Hematopoietic multipotent progenitor cell (in vitro differentiated cells): ENCODE results near the gene UBTD2. TPM values are rescaled to one million over a fixed set of nuclear protein-coding genes. Genes with fewer than 3 reads are reported as not detected.

ENCODE experiments used
- DNase-seq, 3 donors: peaks; one replicate each; pipeline ENCODE4 v3.0.0-alpha.2; 2011 to 2015; ENCODE audit warnings: low read depth in 2 of 3, low spot score in 2 of 3
- small RNA-seq: library from RNA; depleted of rRNA; stranded (forward); fragments of <200 nt; gene quantifications from one replicate; pipeline ENCODE3, GENCODE V24; 2012
- total RNA-seq: library from RNA; depleted of rRNA; stranded (reverse); fragments of >200 nt; gene quantifications from one replicate; pipeline ENCODE4 v1.2.3, GENCODE V29; 2012

UBTD2 gene
- total RNA-seq, 1 donor = 8.1 TPM

DNA sequence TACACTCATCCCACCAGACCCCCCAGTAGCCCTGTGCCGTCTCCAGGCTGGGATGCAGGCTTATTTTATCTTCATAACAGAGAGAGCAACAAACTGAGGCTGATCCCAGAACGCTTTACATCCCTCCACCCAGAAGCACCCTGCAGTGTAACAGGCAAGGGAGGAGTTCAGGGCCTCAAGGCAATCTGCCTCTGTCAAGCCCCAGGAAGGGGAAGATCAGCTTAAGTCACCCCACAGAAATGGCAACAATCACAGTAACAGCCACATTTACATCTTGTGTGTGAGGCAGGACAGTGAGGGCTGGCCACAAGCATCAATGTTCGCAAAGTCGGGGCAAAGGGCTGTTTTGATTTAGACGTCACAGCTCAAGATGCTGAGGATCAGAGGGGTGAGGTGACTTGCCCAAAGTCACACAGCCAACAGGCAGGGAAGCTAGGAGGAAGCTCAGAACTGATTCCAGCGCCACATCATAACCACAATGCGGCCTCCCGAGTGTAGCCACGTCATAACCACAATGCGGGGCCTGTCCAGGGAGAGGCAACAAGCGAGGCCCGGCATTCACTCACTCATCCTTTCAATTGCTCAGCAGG, 109.9 kb downstream of the UBTD2 start:
- DNase-seq = peak in 2 of 3 donors; percentile 34 to 63

DNA sequence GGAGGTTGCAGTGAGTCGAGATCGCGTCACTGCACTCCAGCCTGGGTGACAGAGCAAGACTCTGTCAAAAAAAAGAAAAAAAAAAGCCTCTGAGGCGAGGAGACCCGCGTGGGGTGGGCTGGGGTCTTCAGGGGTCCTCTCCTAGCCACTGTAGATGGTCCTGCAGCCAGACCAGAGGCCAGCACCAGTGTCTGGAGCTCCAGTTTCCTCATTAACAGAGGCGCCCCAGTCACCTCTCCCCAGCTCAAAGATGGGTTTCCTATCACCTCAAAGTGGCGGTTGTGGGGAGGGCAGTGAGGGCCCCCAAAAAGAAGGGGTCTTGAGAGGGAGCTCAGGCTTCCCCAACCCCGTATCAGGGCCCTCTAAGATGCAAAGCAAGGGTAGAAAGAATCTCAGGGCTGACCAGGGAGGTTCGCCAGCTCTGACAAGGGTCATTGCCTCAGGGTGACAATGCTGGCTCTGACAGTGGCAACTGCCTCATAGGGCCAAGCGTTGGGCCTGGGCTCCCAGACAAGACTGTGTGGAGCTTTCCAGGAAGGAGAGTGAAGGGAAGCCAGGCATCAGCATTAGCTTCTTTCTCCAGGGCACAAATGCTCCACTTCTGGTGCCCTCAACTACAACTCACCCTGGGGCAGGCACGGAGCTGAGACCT, 110.5 kb downstream of the UBTD2 start:
- no peak for DNase-seq

DNA sequence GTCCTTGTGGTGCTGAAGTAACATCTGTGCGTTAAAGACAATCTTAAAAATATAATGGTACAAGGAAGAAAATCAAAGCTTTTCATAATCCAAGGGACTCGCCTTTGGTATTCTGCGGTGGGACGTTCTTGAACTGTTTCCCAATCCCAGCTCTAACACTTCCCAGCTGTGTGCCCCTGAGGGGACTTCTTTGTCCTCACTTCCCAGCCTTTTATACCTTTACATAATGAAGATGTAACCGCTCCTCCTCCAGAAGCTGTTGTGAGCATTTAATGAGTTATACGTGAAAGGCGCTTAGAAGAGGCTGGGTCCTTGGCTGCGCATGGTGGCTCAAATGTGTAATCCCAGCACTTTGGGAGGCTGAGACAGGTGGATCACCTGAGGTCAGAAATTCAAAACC, 112.4 kb downstream of the UBTD2 start:
- DNase-seq = no peak

DNA sequence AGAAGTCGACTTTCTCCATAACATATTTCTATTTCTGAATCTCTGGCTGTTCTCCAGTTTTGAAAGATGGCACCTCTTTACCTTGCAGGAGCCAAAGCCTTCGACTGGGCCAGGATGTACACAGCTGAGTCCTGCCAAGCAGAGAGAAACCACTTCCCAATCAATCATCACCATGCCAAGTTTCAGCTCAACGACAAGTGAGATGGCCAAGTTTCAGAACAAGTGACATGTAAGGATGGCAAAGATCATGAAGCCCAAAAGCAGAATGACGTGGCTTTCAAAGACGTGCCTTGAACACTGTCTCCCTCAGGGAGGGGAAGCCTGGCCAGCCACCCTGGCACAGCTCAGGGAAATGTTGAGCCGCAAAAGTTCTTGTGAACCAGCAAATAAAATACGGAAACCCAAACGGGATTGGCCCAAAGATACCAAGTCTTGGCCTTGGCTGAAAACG, 113.3 kb downstream of the UBTD2 start:
- DNase-seq = peak in 1 of 3 donors; percentile 21

DNA sequence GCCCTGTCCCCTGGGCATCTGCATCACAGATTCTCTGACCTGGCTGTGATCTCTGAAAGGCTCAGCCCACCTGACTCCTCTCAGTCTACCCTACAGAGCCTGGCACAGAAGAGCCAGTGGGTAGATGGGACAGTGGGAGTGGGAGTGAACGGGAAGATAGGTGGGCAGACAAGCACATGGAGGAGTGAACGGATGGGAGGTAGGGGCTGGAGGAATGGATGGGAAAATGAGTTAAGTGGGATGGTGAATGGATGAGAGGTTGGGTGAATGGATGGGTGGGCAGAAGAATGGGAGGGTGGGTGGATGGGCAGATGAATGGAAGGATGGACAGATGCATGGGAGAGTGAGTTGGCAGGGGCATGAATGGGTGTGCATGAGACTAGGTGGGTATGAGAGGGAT, 114.3 kb downstream of the UBTD2 start:
- no peak for DNase-seq

DNA sequence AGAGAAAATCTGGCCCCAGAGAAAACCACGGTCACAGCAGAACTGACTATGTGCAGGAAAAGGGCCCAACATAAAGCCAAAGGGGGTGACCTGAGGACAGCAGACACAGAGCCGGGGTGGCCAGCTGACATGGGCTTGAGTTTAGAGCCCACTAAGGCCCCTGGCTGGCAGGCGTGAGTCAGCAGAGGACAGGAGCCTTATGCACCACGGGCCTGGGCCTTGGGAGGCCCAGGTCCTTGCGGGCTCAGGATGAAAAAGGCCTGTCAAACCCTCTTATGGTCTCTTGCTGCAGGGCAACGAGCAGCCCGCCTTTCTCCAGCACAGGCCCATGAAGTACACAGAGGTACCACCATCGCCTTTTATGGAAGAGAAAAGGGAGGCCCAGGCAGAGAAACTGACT, 115.3 kb downstream of the UBTD2 start:
- DNase-seq = no peak

DNA sequence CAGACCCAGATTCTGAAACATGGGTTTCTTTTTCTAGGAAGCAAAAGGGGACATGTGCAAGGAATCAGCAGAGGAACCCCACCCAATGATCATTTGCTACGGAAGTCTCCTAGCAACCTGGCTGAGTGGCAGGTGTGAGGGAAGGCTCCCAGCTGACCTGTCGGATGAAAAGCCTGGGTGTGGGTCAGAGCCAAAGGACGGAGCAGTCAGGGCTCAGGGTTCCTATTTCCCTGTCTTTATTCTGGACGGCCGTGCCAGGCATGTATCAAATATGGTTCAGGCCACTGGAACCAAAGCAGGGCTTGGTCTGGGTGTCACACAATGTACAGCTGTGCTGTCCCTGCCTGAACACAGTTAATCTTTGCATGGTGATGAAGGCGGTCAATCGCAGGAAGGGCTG, 115.7 kb downstream of the UBTD2 start:
- DNase-seq = no peak

DNA sequence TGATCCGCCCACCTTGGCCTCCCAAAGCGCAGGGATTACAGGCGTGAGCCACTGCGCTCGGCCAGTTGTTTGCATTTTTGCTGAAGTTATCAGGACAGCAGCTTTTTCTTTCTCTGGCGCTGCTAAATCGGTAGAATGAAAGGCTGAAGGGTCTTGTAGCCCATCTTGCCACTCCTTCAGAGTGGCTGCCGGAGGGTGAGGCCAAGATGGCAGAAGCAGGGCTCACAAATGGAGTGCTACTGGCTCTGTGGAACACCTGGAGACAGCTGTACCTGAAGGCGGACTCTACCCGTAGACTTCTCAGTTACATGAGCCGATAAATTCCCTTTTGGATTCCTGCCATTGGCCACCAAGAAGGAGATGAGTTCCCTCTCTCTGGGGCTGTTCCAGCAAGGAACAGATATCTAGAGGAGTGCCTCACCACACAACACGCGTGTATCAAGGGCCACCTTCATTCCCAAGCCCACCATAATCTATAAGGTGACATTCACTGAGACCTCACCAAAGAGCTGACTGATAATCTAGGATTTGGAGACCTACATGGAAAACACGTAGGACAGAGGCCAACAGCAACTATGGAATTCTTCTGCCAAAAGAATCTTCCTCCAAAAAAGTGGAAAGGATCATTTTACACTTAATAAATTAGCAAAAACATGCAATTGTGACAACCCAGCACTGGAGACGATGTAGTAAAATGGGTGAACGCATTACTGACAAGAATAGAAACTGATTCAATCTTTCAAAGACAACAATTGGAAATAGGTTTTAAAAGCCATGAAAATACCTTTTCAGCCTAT, 117.3 kb downstream of the UBTD2 start:
- DNase-seq = no peak

DNA sequence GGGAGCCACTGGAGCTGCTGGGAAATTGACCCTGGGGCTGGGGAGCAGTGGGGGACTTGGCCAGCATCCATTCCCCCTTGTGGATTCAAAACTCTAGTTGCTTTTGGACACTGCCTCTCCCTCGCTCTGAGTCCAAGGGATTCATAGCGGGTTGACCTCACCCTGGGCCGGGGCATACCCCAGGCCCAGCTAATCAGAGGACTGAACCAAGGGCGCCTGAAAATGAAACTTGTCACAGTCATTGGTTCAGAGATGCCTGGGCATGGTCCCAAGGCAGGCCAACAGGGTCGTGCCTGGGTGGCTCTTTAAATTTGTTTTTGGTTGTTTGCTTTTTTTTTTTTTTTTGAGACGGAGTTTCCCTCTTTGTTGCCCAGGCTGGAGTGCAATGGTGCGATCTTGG, 118.1 kb downstream of the UBTD2 start:
- DNase-seq = no peak

DNA sequence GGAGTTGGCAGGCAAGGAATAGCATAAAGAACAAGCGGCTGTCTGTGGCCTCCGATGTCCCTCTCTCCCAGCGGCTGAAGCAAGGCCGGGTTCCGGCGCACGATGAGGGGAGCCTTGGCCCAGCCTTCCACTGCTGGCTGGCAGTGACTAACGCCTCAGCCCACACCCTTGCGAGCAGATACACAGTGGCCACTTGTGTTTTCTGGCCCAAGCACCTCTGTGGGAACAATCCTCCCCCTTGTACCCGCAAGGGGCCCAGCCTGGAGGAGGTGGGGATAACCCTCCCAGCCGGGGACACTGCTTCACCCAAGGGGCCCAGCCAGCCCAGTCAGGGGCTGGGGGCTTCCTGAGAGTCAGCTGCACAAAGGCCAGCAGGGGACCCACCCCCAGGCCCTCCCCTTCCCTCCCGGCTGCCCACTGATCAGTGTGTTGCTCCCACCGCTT, 118.8 kb downstream of the UBTD2 start:
- DNase-seq = no peak

DNA sequence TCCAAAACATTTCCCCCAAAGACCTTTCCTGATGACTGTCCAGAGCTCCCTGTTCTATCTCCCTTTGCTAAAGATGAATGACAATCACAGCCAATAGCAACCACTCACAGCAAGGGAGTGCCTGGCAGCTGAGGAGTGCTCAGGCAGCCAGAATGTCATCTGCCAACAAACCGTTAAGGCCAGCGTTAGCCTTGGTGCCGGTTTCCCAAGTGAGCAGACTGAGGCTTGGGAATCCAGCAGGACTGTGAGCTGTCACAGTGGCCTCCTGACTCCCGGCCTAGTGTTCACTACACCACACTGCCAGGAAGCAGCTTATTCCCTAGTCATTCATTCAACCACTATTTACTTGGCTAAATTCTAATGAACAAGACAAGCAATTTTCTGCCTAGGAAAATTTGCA, 120.2 kb downstream of the UBTD2 start:
- DNase-seq = no peak

DNA sequence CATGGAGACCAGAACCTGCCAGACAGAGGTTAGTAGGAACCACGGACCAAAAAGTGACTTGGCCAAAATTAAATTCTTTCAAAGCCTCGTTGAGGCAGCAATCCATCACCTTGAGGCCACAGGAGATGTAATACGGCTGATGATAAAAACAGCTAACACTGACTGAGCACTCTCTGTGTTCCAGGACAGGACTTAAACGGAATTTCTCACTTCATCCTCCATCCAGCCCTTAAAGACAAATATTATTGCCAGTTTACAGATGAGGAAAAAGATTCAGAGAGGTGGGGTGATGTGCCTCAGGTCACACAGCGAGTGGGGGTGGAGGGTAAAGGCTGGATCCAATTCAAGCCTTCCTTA, 120.6 kb downstream of the UBTD2 start:
- DNase-seq = no peak

DNA sequence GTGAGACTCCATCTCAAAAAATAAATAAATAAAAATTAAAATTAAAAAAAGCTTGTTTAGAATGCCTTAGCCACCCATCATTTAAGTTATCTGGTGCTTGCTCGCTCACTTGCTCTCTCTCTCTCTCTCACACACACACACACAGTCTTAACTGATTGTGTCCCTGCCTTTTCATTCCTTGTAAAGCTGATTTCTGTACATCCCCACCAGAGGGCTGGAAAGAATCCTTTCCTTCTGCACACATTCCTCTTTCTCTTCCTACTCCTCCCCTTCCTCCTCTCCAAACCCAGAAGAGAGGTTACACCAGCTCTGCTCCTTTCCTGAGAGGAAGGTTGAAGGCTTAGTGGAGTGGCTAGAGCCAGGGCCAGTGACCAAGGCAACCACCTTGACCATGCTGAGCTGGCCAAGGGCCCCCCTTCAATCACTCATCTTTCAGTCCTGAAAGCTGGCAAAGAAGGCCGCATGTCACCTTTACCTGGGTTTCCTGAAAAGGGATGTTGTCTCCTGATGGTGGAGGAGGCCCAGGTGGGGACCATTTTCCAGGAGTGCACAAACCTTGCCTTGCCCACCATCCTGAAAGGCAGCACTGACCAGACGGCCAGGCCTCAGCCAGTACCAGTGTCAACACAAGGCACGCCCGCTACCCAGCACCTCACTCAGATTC, 121.1 kb downstream of the UBTD2 start:
- no peak for DNase-seq

DNA sequence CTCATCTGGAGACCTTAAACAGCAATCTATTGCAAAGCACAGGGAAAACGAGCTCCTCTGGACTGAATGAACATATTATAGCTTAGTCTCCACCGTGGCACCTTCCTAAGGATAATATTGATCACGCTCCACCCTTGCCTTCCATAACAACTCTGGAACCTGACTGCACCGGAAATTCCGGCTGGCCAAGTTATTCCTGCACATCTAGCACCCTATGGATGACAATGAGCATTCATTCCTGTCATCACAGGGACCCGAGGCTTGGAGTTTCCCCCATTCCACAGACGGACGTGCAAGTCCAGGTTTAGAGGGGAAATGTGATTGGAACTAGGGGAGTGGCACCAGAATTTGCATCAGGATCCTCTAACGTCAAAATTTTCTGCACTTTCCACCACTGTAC, 123.1 kb downstream of the UBTD2 start:
- DNase-seq = no peak

Small RNAs within 50 kb of the gene (small RNA-seq; reads per million reads assigned to genes)
- gene RF00191 = not detected

Other genes with a start within 250 kb of the UBTD2 start
- gene STK10, start 95.5 kb downstream of the UBTD2 start, total RNA-seq = 85.1 TPM
- gene EFCAB9, start 89.6 kb downstream of the UBTD2 start, total RNA-seq = not detected
- gene SH3PXD2B, start 170.8 kb upstream of the UBTD2 start, total RNA-seq = 1.3 TPM